CD8-positive, alpha-beta memory T cell (primary cell): ENCODE results near the gene PRDM16. TPM values are rescaled to one million over a fixed set of nuclear protein-coding genes. Genes with fewer than 3 reads are reported as not detected.

Experiments used
- CTCF ChIA-PET: fragments of 350-600 bp; sonication (Branson Sonifier 250); formaldehyde crosslinking; loops from one replicate; lab custom pipeline; 2021; ENCODE audit warnings: antibody characterized with exemption; lab: Charles Lee
- POLR2A ChIA-PET: fragments of 350-600 bp; sonication (Branson Sonifier 250); formaldehyde crosslinking; loops from one replicate; lab custom pipeline; 2021; ENCODE audit warnings: antibody characterized with exemption; lab: Charles Lee
- DNase-seq, 5 donors: peaks; one replicate each; pipeline versions ENCODE4 v3.0.0 to v3.0.0-alpha.2; 2020 to 2022; ENCODE audit warnings: mixed read lengths in 1 of 5
- H3K27ac ChIP-seq: one replicate; pipeline ENCODE4 v1.7.0; 2013; ENCODE audit warnings: low read depth, mild to moderate bottlenecking, low read length, moderate library complexity
- H3K27me3 ChIP-seq: 2 replicates; pipeline ENCODE4 v1.7.0; 2013; ENCODE audit warnings: low read length, mild to moderate bottlenecking; ENCODE audit not compliant: insufficient read depth, poor library complexity, severe bottlenecking
- H3K36me3 ChIP-seq: 2 replicates; pipeline ENCODE4 v1.7.0; 2013; ENCODE audit warnings: mild to moderate bottlenecking, low read length, moderate library complexity; ENCODE audit not compliant: insufficient read depth
- H3K4me1 ChIP-seq: 2 replicates; pipeline ENCODE4 v1.7.0; 2013; ENCODE audit warnings: mild to moderate bottlenecking, low read length, moderate library complexity; ENCODE audit not compliant: insufficient read depth
- H3K4me3 ChIP-seq: 2 replicates; pipeline ENCODE4 v1.7.0; 2013; ENCODE audit warnings: mild to moderate bottlenecking, low read length
- H3K9me3 ChIP-seq: 2 replicates; pipeline ENCODE4 v1.7.0; 2013; ENCODE audit warnings: mild to moderate bottlenecking, low read length
- H3K27ac Mint-ChIP-seq, 8 donors: one replicate each; pipeline ENCODE4 v1.8.0; 2020 to 2021; ENCODE audit warnings: mixed read lengths in 8 of 8, mild to moderate bottlenecking in 6 of 8, inconsistent platforms in 3 of 8, moderate library complexity in 3 of 8
- H3K27me3 Mint-ChIP-seq, 2 donors: one replicate each; pipeline ENCODE4 v1.8.0; 2020 to 2021; ENCODE audit warnings: mixed read lengths in 2 of 2, mild to moderate bottlenecking in 1 of 2, moderate library complexity in 1 of 2
- H3K36me3 Mint-ChIP-seq, 3 donors: one replicate each; pipeline ENCODE4 v1.8.0; 2020 to 2021; ENCODE audit warnings: mixed read lengths in 3 of 3, inconsistent platforms in 1 of 3, mild to moderate bottlenecking in 1 of 3
- H3K4me1 Mint-ChIP-seq, 3 donors: one replicate each; pipeline ENCODE4 v1.8.0; 2020 to 2021; ENCODE audit warnings: mixed read lengths in 3 of 3, inconsistent platforms in 1 of 3, mild to moderate bottlenecking in 1 of 3
- H3K4me3 Mint-ChIP-seq, 7 donors: one replicate each; pipeline ENCODE4 v1.8.0; 2020 to 2021; ENCODE audit warnings: mixed read lengths in 7 of 7, mild to moderate bottlenecking in 6 of 7, moderate library complexity in 4 of 7, inconsistent platforms in 2 of 7
- H3K9me3 Mint-ChIP-seq, 5 donors: one replicate each; pipeline ENCODE4 v1.8.0; 2020 to 2022; ENCODE audit warnings: mixed read lengths in 5 of 5, mild to moderate bottlenecking in 3 of 5, moderate library complexity in 2 of 5, inconsistent platforms in 1 of 5
- polyA plus RNA-seq: library from polyadenylated mRNA; unstranded; fragments of 300-500 nt; fragmentation: Illumina TruSeq; gene quantifications from one replicate; pipeline ENCODE4 v1.2.3, GENCODE V29; 2021
- total RNA-seq, 2 experiments: library from RNA; stranded (reverse); gene quantifications; one replicate each; pipeline ENCODE4 v1.2.3, GENCODE V29; 2021

Gene PRDM16
- total and polyA plus RNA-seq, 3 experiments from 2014 or later = not detected

GRCh38 chr1:3193811-3194210, 124.8 kb downstream of the PRDM16 start:
- Histone ChIP-seq H3K27ac (no peak overlapping the region), H3K4me3 (no peak overlapping the region), H3K4me1 (no peaks in the 10 kb centered on the region), H3K36me3 (no peaks in the 10 kb centered on the region), H3K27me3 (no peaks in the 10 kb centered on the region), H3K9me3 (no peaks in the 10 kb centered on the region)
- no peaks in the 10 kb centered on the region for H3K9me3 Mint-ChIP-seq
- H3K36me3 Mint-ChIP-seq = no peaks in the 10 kb centered on the region
- no peak for DNase-seq
- no peak overlapping the region for H3K4me3 Mint-ChIP-seq
- H3K4me1 Mint-ChIP-seq = no peaks in the 10 kb centered on the region
- CTCF ChIA-PET = no interaction called here
- peaks cover 9 to 11% of the 10 kb centered on the region in 2 donors for H3K27me3 Mint-ChIP-seq
- POLR2A ChIA-PET = no interaction called here
- no peak overlapping the region for H3K27ac Mint-ChIP-seq

- Mint-ChIP-seq H3K27me3 (peaks cover 0 to 8% of the 10 kb centered on the region in 2 donors), H3K27ac (no peak overlapping the region), H3K36me3 (no peaks in the 10 kb centered on the region), H3K9me3 (no peaks in the 10 kb centered on the region), H3K4me1 (no peaks in the 10 kb centered on the region), H3K4me3 (no peak overlapping the region)
- Histone ChIP-seq H3K4me1 (no peaks in the 10 kb centered on the region), H3K9me3 (no peaks in the 10 kb centered on the region), H3K27ac (no peak overlapping the region), H3K4me3 (no peak overlapping the region), H3K27me3 (no peaks in the 10 kb centered on the region), H3K36me3 (no peaks in the 10 kb centered on the region)
- ChIA-PET CTCF (no interaction called here), POLR2A (no interaction called here)
- no peak for DNase-seq
These were observed 125.9 kb downstream of the PRDM16 start for GRCh38 chr1:3194760-3195479.

GRCh38 chr1:3195480-3195815, 126.4 kb downstream of the PRDM16 start:
- Histone ChIP-seq H3K4me1 (no peaks in the 10 kb centered on the region), H3K27me3 (no peaks in the 10 kb centered on the region), H3K4me3 (no peak overlapping the region), H3K9me3 (no peaks in the 10 kb centered on the region), H3K36me3 (no peaks in the 10 kb centered on the region), H3K27ac (no peak overlapping the region)
- Mint-ChIP-seq H3K9me3 (no peaks in the 10 kb centered on the region), H3K36me3 (no peaks in the 10 kb centered on the region), H3K4me3 (no peak overlapping the region), H3K27me3 (peaks cover 0 to 6% of the 10 kb centered on the region in 2 donors), H3K27ac (no peak overlapping the region), H3K4me1 (no peaks in the 10 kb centered on the region)
- no peak for DNase-seq
- POLR2A ChIA-PET = no interaction called here
- CTCF ChIA-PET = no interaction called here

GRCh38 chr1:3195966-3196515, 127.0 kb downstream of the PRDM16 start:
- no peak overlapping the region for H3K4me3 Mint-ChIP-seq
- POLR2A ChIA-PET = no interaction called here
- Histone ChIP-seq H3K27ac (no peak overlapping the region), H3K27me3 (no peaks in the 10 kb centered on the region), H3K4me1 (no peaks in the 10 kb centered on the region), H3K36me3 (no peaks in the 10 kb centered on the region), H3K4me3 (no peak overlapping the region), H3K9me3 (no peaks in the 10 kb centered on the region)
- no peak overlapping the region for H3K27ac Mint-ChIP-seq
- no peak for DNase-seq
- H3K36me3 Mint-ChIP-seq = no peaks in the 10 kb centered on the region
- CTCF ChIA-PET = no interaction called here
- H3K4me1 Mint-ChIP-seq = no peaks in the 10 kb centered on the region
- peaks cover 0 to 6% of the 10 kb centered on the region in 2 donors for H3K27me3 Mint-ChIP-seq
- no peaks in the 10 kb centered on the region for H3K9me3 Mint-ChIP-seq

GRCh38 chr1:3196577-3197245, 127.7 kb downstream of the PRDM16 start:
- no peaks in the 10 kb centered on the region for H3K4me1 ChIP-seq
- no peak overlapping the region for H3K4me3 ChIP-seq
- H3K36me3 ChIP-seq = no peaks in the 10 kb centered on the region
- Mint-ChIP-seq H3K4me3 (no peak overlapping the region), H3K27ac (no peak overlapping the region), H3K27me3 (peaks cover 0 to 6% of the 10 kb centered on the region in 2 donors), H3K9me3 (no peaks in the 10 kb centered on the region), H3K4me1 (no peaks in the 10 kb centered on the region), H3K36me3 (no peaks in the 10 kb centered on the region)
- H3K27ac ChIP-seq = no peak overlapping the region
- DNase-seq = no peak
- POLR2A ChIA-PET = no interaction called here
- H3K27me3 ChIP-seq = no peaks in the 10 kb centered on the region
- no peaks in the 10 kb centered on the region for H3K9me3 ChIP-seq
- CTCF ChIA-PET = no interaction called here

GRCh38 chr1:3197781-3198316, 128.8 kb downstream of the PRDM16 start:
- Histone ChIP-seq H3K27me3 (no peaks in the 10 kb centered on the region), H3K4me3 (no peak overlapping the region), H3K4me1 (no peaks in the 10 kb centered on the region), H3K9me3 (no peaks in the 10 kb centered on the region), H3K36me3 (no peaks in the 10 kb centered on the region), H3K27ac (no peak overlapping the region)
- ChIA-PET POLR2A (no interaction called here), CTCF (no interaction called here)
- Mint-ChIP-seq H3K9me3 (no peaks in the 10 kb centered on the region), H3K27me3 (peaks cover 0 to 4% of the 10 kb centered on the region in 2 donors), H3K4me1 (no peaks in the 10 kb centered on the region), H3K27ac (no peak overlapping the region), H3K36me3 (no peaks in the 10 kb centered on the region), H3K4me3 (no peak overlapping the region)
- DNase-seq = no peak

GRCh38 chr1:3198371-3199271, 129.6 kb downstream of the PRDM16 start:
- Mint-ChIP-seq H3K36me3 (no peaks in the 10 kb centered on the region), H3K4me3 (no peak overlapping the region), H3K27ac (no peak overlapping the region), H3K4me1 (no peaks in the 10 kb centered on the region), H3K9me3 (no peaks in the 10 kb centered on the region), H3K27me3 (peaks cover 0 to 4% of the 10 kb centered on the region in 2 donors)
- POLR2A ChIA-PET = no interaction called here
- H3K27me3 ChIP-seq = no peaks in the 10 kb centered on the region
- no peak for DNase-seq
- no peak overlapping the region for H3K4me3 ChIP-seq
- H3K9me3 ChIP-seq = no peaks in the 10 kb centered on the region
- no peaks in the 10 kb centered on the region for H3K4me1 ChIP-seq
- no peaks in the 10 kb centered on the region for H3K36me3 ChIP-seq
- CTCF ChIA-PET = no interaction called here
- H3K27ac ChIP-seq = no peak overlapping the region
